MCF 10A (cell line): ENCODE results near the gene TRAF7. TPM values are rescaled to one million over a fixed set of nuclear protein-coding genes. Genes with fewer than 3 reads are reported as not detected.
A peak's percentile ranks its signal among the peaks of the same experiment; 100 is the strongest.

Experiments
- BruUV-seq: library from RNA; stranded (reverse); fragments of 400-500 nt; replicated peaks from 2 replicates; lab custom pipeline; 2021; lab: Mats Ljungman, UMichigan
- CTCF ChIA-PET: fragments of 300-600 bp; sonication (Branson Sonifier 250); formaldehyde crosslinking; extraction: SDS; loops from one replicate; lab custom pipeline; 2021; ENCODE audit warnings: antibody characterized with exemption, inconsistent platforms; lab: Yijun Ruan, JAX
- POLR2A ChIA-PET: fragments of 300-600, 350-650 bp; sonication (Branson Sonifier 250); formaldehyde crosslinking; extraction: SDS; loops from one replicate; lab custom pipeline; 2020; ENCODE audit warnings: antibody characterized with exemption, inconsistent platforms; lab: Yijun Ruan, JAX
- DNase-seq: peaks from one replicate; pipeline ENCODE4 v3.0.0-alpha.2; 2018; ENCODE audit not compliant: unreplicated experiment
- H3K27ac Mint-ChIP-seq: one replicate; pipeline ENCODE4 v1.8.0; 2022; ENCODE audit warnings: mild to moderate bottlenecking, low read depth, mixed read lengths; ENCODE audit not compliant: unreplicated experiment
- H3K27me3 Mint-ChIP-seq: one replicate; pipeline ENCODE4 v1.8.0; 2022; ENCODE audit warnings: mixed read lengths; ENCODE audit not compliant: insufficient read depth, unreplicated experiment
- H3K36me3 Mint-ChIP-seq: one replicate; pipeline ENCODE4 v1.8.0; 2022; ENCODE audit warnings: mild to moderate bottlenecking, moderate library complexity, mixed read lengths; ENCODE audit not compliant: insufficient read depth, unreplicated experiment
- H3K4me1 Mint-ChIP-seq: one replicate; pipeline ENCODE4 v1.8.0; 2022; ENCODE audit warnings: mixed read lengths; ENCODE audit not compliant: insufficient read depth, unreplicated experiment
- H3K4me3 Mint-ChIP-seq: one replicate; pipeline ENCODE4 v1.8.0; 2022; ENCODE audit warnings: mild to moderate bottlenecking, moderate library complexity, mixed read lengths; ENCODE audit not compliant: unreplicated experiment
- H3K9me3 Mint-ChIP-seq: one replicate; pipeline ENCODE4 v1.8.0; 2022; ENCODE audit warnings: mixed read lengths; ENCODE audit not compliant: unreplicated experiment
- CTCF ChIP-seq: fragments of 200-600 bp; IDR thresholded peaks from one replicate; pipeline ENCODE4 v1.8.0; 2022; ENCODE audit warnings: antibody characterized with exemption, mild to moderate bottlenecking; ENCODE audit not compliant: unreplicated experiment
- intact Hi-C: fragments of 100-400 bp; cut with micrococcal nuclease; formaldehyde crosslinking; loops from 2 replicates; pipeline ENCODE4 v1.14.1; 2022
- total RNA-seq: library from RNA; stranded (reverse); gene quantifications from 2 replicates; pipeline ENCODE4 v1.2.3, GENCODE V29; 2022

The TRAF7 gene
- total RNA-seq, 1 experiment from 2014 or later = 98.6 TPM

GRCh38 chr16:2213817-2214718, 58.5 kb downstream of the TRAF7 start:
- Mint-ChIP-seq H3K4me3 (peak overlapping the region; percentile 77), H3K27ac (peak overlapping the region; percentile 33), H3K9me3 (no peaks in the 10 kb centered on the region), H3K27me3 (no peaks in the 10 kb centered on the region), H3K36me3 (peaks cover 18% of the 10 kb centered on the region), H3K4me1 (peaks cover 18% of the 10 kb centered on the region)
- TF ChIP-seq CTCF = no peak
- BruUV-seq = TSS peak; percentile 61
- POLR2A ChIA-PET = interaction anchor here (0.6 to 3.3 kb wide), 19 partner anchors 8 to 863 kb away, joined by 3 to 40 read pairs (median 4); partner anchors contain the start of genes CASKIN1, E4F1, ECI1 and MLST8
- intact Hi-C loops = loop anchor here (5.0 kb wide), 1 partner anchor 62 kb away; no protein-coding TSS in a partner anchor
- DNase-seq = no peak
- CTCF ChIA-PET = interaction anchor here (0.9 to 1.3 kb wide), 2 partner anchors 37 to 93 kb away, joined by 3 to 4 read pairs; partner anchors contain the start of gene ECI1

DNA sequence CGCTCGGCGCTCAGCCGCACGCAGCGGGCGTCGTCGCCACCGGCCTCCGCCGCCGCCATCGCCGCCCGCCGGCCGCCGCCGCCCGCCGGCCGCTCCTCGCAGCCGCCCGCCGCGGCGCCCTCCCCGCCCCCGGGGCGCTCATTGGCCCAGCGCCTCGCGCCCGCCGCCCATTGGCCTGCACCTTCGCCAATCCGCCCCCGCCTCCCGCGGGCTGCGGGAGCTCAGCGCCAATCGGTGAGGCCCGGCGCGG, 59.1 kb downstream of the TRAF7 start, which contains the start of gene PGP:
Gene PGP (minus strand): TSS at position 122 of the 250 bp plus-strand sequence. CDS start 63 bp downstream, at position 59.
- intact Hi-C loops = loop anchor here (5.0 kb wide), 1 partner anchor 62 kb away; no protein-coding TSS in a partner anchor
- H3K36me3 Mint-ChIP-seq = peaks cover 17% of the 10 kb centered on the region
- CTCF ChIA-PET = interaction anchor here (0.9 to 1.3 kb wide), 2 partner anchors 37 to 93 kb away, joined by 3 to 4 read pairs; partner anchors contain the start of gene ECI1

DNA sequence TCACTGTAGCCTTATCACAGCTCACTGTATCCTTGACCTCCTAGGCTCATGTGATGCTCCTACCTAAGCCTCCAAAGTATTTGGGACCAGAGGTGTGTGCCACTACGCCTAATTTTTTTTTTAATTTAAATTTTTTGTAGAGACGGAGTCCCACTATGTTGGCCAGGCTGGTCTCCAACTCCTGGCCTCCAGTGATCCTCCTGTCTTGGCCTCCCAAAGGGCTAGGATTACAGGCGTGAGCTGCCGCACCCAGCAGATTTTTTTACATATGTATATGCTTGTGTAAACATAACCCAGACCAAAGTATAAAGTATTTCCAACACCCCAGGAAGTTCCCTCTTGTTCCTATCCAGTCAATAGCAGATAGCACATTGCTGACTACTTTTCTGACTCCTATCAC, 60.7 kb downstream of the TRAF7 start:
- no peak for DNase-seq
- H3K4me3 Mint-ChIP-seq = peak overlapping the region; percentile 77
- ChIA-PET POLR2A (interaction anchor here (1.0 to 3.3 kb wide), 6 partner anchors 10 to 302 kb away, joined by 3 to 40 read pairs (median 4); partner anchors contain the start of genes ECI1, MLST8 and TRAF7), CTCF (interaction anchor here (0.6 to 1.3 kb wide), 3 partner anchors 10 to 472 kb away, joined by 3 read pairs; no protein-coding TSS in a partner anchor)
- H3K9me3 Mint-ChIP-seq = no peaks in the 10 kb centered on the region
- no peaks in the 10 kb centered on the region for H3K27me3 Mint-ChIP-seq
- H3K4me1 Mint-ChIP-seq = peaks cover 18% of the 10 kb centered on the region
- peak overlapping the region; percentile 57 for H3K27ac Mint-ChIP-seq
- intact Hi-C loops = no loop called here
- no peak for TF ChIP-seq CTCF
- H3K36me3 Mint-ChIP-seq = peaks cover 11% of the 10 kb centered on the region
- BruUV-seq = no TSS peak

More for the DNA sequence above, 59.1 kb downstream of the TRAF7 start, which contains the start of gene PGP:
- POLR2A ChIA-PET = interaction anchor here (0.6 to 3.3 kb wide), 20 partner anchors 8 to 864 kb away, joined by 3 to 40 read pairs (median 4); partner anchors contain the start of genes CASKIN1, E4F1, ECI1 and MLST8
- no peak for TF ChIP-seq CTCF
- H3K4me3 Mint-ChIP-seq = peak within 1 kb of the TSS; percentile 77
- peaks cover 18% of the 10 kb centered on the region for H3K4me1 Mint-ChIP-seq
- peak within 1 kb of the TSS; percentile 57 for H3K27ac Mint-ChIP-seq
- no TSS peak for BruUV-seq
- H3K27me3 Mint-ChIP-seq = no peaks in the 10 kb centered on the region
- no peaks in the 10 kb centered on the region for H3K9me3 Mint-ChIP-seq
- no peak for DNase-seq
